ENCODE results near the gene MMP7. TPM values are rescaled to one million over a fixed set of nuclear protein-coding genes. Genes with fewer than 3 reads are reported as not detected.

The MMP7 gene
- total RNA-seq, 2 experiments from 2014 or later, result not detected

DNA sequence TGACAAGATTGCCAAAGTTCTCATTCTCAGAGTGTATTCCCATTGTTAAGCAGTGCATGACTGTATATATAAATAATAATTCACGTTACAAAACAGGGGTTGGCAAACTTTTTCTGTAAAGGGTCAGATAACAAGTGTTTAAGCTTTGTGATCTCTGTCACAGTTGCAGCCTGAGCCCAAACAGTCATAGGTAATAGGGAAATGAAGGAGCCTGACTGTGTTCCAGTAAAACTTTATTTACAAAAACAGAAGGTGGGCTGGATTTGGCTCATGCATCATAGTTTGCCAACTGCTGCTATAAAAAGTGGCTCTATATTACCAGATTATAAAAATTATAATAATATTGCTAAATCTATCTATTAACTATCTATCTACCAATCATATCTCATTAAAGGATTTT is 3.5 kb downstream of the MMP7 start:
- H3K27me3 Mint-ChIP-seq, result no peaks in the 10 kb centered on the region
- no peak overlapping the region for H3K4me3 Mint-ChIP-seq
- Histone ChIP-seq H3K9me3 (ENCODE audit: control insufficient read depth in 1 of 2, insufficient read depth in 1 of 2, low read length in 2 of 2) (no peaks in the 10 kb centered on the region), H3K4me1 (ENCODE audit: insufficient read depth, low read length) (peaks cover 3% of the 10 kb centered on the region), H3K4me3 (ENCODE audit: low read length) (no peak overlapping the region), H3K36me3 (ENCODE audit: insufficient read depth, low read length) (no peaks in the 10 kb centered on the region), H3K27me3 (ENCODE audit: control insufficient read depth in 1 of 2, insufficient read depth in 2 of 2, low read length in 2 of 2) (no peaks in the 10 kb centered on the region), H3K27ac (ENCODE audit: low read depth in 1 of 2, low read length in 2 of 2) (no peak overlapping the region)
- intact Hi-C loops (cut with DNase I, micrococcal nuclease), result no loop called here
- no peak for DNase-seq
- CTCF ChIA-PET, result no interaction called here
- ATAC-seq (ENCODE audit: poor library complexity), result no peak
- H3K27ac Mint-ChIP-seq, result no peak overlapping the region
- no peaks in the 10 kb centered on the region for H3K9me3 Mint-ChIP-seq
- H3K36me3 Mint-ChIP-seq (ENCODE audit: low read depth), result no peaks in the 10 kb centered on the region
- TF ChIP-seq, protein P1, sequence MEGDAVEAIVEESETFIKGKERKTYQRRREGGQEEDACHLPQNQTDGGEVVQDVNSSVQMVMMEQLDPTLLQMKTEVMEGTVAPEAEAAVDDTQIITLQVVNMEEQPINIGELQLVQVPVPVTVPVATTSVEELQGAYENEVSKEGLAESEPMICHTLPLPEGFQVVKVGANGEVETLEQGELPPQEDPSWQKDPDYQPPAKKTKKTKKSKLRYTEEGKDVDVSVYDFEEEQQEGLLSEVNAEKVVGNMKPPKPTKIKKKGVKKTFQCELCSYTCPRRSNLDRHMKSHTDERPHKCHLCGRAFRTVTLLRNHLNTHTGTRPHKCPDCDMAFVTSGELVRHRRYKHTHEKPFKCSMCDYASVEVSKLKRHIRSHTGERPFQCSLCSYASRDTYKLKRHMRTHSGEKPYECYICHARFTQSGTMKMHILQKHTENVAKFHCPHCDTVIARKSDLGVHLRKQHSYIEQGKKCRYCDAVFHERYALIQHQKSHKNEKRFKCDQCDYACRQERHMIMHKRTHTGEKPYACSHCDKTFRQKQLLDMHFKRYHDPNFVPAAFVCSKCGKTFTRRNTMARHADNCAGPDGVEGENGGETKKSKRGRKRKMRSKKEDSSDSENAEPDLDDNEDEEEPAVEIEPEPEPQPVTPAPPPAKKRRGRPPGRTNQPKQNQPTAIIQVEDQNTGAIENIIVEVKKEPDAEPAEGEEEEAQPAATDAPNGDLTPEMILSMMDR (IDR thresholded peaks at IDR 0.05), result no peak
- POLR2A ChIA-PET, result no interaction called here
- H3K4me1 Mint-ChIP-seq (ENCODE audit: low read depth), result no peaks in the 10 kb centered on the region

DNA sequence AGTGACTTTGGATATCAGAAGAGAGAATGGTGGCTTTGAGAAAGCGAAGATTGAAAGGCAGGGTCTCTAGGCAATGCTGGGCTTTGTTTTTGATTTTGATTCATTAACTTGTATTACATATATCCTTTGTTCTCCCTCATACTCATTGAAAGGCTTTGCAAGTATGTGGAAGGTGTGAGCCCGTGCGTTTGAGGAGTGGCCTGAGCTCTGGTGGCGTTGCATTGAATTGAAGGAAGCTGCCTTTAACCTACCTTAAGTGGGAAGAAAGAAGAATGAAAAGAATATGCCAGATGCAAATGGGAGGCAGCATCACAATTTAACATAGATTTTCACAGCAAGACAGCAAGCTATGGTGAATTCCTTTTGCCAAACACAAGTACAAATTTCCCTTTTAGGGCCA is 6.7 kb downstream of the MMP7 start:
- Histone ChIP-seq H3K36me3 (ENCODE audit: insufficient read depth, low read length) (no peaks in the 10 kb centered on the region), H3K27me3 (ENCODE audit: control insufficient read depth in 1 of 2, insufficient read depth in 2 of 2, low read length in 2 of 2) (no peaks in the 10 kb centered on the region), H3K27ac (ENCODE audit: low read depth in 1 of 2, low read length in 2 of 2) (no peak overlapping the region), H3K4me3 (ENCODE audit: low read length) (no peak overlapping the region), H3K4me1 (ENCODE audit: insufficient read depth, low read length) (peaks cover 3% of the 10 kb centered on the region), H3K9me3 (ENCODE audit: control insufficient read depth in 1 of 2, insufficient read depth in 1 of 2, low read length in 2 of 2) (no peaks in the 10 kb centered on the region)
- TF ChIP-seq, protein P1 (IDR thresholded peaks at IDR 0.05), result no peak
- Mint-ChIP-seq H3K27ac (no peak overlapping the region), H3K4me3 (no peak overlapping the region), H3K36me3 (ENCODE audit: low read depth) (no peaks in the 10 kb centered on the region), H3K9me3 (no peaks in the 10 kb centered on the region), H3K27me3 (peaks cover 10% of the 10 kb centered on the region), H3K4me1 (ENCODE audit: low read depth) (no peaks in the 10 kb centered on the region)
- intact Hi-C loops (cut with DNase I, micrococcal nuclease), result no loop called here
- POLR2A ChIA-PET, result interaction anchor here (1.2 kb wide), 1 partner anchor 9 kb away, joined by 3 read pairs; no protein-coding TSS in a partner anchor
- CTCF ChIA-PET, result no interaction called here
- DNase-seq (no peak), ATAC-seq (ENCODE audit: poor library complexity) (no peak)

DNA sequence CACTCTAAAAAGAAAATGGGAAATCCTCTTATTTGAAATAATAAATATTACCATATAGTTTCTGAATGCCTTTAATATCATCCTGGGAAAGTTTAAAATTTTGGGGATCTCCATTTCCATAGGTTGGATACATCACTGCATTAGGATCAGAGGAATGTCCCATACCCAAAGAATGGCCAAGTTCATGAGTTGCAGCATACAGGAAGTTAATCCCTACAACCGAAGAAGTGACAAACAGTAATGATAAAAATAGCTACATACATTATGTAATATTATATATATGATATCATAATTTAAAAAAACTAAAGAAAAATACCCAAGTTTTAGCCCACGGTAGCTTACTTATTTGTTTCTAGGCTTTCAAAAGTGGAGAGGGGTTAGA is 7.4 kb downstream of the MMP7 start:
- no peaks in the 10 kb centered on the region for H3K36me3 Mint-ChIP-seq (ENCODE audit: low read depth)

More for the DNA sequence above, 7.4 kb downstream of the MMP7 start:
- no peak for ATAC-seq (ENCODE audit: poor library complexity)
- H3K4me3 Mint-ChIP-seq, result no peak overlapping the region
- TF ChIP-seq, protein P1 (IDR thresholded peaks at IDR 0.05), result no peak
- POLR2A ChIA-PET, result interaction anchor here (1.2 kb wide), 1 partner anchor 8 kb away, joined by 3 read pairs; no protein-coding TSS in a partner anchor
- DNase-seq, result no peak
- Histone ChIP-seq H3K4me3 (ENCODE audit: low read length) (no peak overlapping the region), H3K27me3 (ENCODE audit: control insufficient read depth in 1 of 2, insufficient read depth in 2 of 2, low read length in 2 of 2) (no peaks in the 10 kb centered on the region), H3K36me3 (ENCODE audit: insufficient read depth, low read length) (no peaks in the 10 kb centered on the region), H3K27ac (ENCODE audit: low read depth in 1 of 2, low read length in 2 of 2) (no peak overlapping the region), H3K4me1 (ENCODE audit: insufficient read depth, low read length) (peaks cover 3% of the 10 kb centered on the region), H3K9me3 (ENCODE audit: control insufficient read depth in 1 of 2, insufficient read depth in 1 of 2, low read length in 2 of 2) (no peaks in the 10 kb centered on the region)
- H3K27me3 Mint-ChIP-seq, result peaks cover 10% of the 10 kb centered on the region
- H3K9me3 Mint-ChIP-seq, result no peaks in the 10 kb centered on the region
- intact Hi-C loops (cut with DNase I, micrococcal nuclease), result no loop called here
- CTCF ChIA-PET, result no interaction called here
- no peak overlapping the region for H3K27ac Mint-ChIP-seq
- H3K4me1 Mint-ChIP-seq (ENCODE audit: low read depth), result no peaks in the 10 kb centered on the region

Measured in CD4-positive, alpha-beta T cell (primary cell).